GM06990 (cell line): ENCODE measurements around the gene PRRT1.

ENCODE experiments used
- DNase-seq: peaks from one replicate; pipeline ENCODE4 v3.0.0-alpha.2; 2011; ENCODE audit not compliant: insufficient read length; ENCODE audit errors: extremely low read depth
- H3K27me3 ChIP-seq: replicated peaks from 2 replicates; pipeline ENCODE4 v1.6.0; 2011; ENCODE audit warnings: low read length; ENCODE audit not compliant: control insufficient read depth, insufficient read depth
- H3K36me3 ChIP-seq: 2 replicates; pipeline ENCODE4 v1.5.1; 2011; ENCODE audit warnings: low read length; ENCODE audit not compliant: control insufficient read depth, insufficient read depth
- H3K4me3 ChIP-seq: replicated peaks from 2 replicates; pipeline ENCODE4 v1.5.1; 2011; ENCODE audit warnings: low read depth, mild to moderate bottlenecking, control low read depth, low read length
- TF ChIP-seq, protein P1 (sequence below): IDR thresholded peaks from 2 replicates; pipeline ENCODE4 v1.5.1; 2011; ENCODE audit warnings: low read length, control low read depth, mild to moderate bottlenecking, inconsistent platforms; ENCODE audit not compliant: insufficient read depth, poor library complexity, severe bottlenecking

Gene PRRT1

DNA sequence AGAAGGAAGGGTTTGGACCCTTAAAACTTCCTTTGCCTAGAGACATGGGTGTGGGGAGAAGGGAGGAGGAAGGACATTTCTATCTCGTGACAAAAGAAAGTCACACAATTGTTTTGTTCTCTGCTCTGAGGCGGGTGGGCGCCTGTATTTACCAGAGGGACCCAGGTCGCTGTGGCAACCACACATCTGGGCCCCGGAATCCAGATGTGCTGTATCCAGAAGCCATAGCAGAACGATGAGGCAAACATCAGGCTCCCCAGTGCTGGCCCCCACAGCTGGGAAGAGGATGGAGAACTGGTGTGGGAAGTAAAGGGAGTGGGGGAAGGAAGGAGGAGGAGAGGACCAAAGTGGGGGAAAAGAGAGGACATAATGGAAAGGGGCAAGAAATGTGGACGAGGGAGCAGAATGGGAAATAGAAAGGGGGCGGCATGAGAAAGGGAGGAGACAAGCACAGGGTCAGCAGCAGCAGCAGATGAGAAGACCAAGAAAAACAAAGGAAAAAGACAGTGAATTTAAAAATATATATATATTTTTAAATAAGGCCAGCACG lies 39.2 kb downstream of the PRRT1 start:
- Histone ChIP-seq H3K27me3 (no peaks in the 10 kb centered on the region; the same call in 1 of the 2 replicates), H3K36me3 (peaks cover 24% of the 10 kb centered on the region), H3K4me3 (no peak overlapping the region)
- DNase-seq, result no peak
- TF ChIP-seq, protein P1, sequence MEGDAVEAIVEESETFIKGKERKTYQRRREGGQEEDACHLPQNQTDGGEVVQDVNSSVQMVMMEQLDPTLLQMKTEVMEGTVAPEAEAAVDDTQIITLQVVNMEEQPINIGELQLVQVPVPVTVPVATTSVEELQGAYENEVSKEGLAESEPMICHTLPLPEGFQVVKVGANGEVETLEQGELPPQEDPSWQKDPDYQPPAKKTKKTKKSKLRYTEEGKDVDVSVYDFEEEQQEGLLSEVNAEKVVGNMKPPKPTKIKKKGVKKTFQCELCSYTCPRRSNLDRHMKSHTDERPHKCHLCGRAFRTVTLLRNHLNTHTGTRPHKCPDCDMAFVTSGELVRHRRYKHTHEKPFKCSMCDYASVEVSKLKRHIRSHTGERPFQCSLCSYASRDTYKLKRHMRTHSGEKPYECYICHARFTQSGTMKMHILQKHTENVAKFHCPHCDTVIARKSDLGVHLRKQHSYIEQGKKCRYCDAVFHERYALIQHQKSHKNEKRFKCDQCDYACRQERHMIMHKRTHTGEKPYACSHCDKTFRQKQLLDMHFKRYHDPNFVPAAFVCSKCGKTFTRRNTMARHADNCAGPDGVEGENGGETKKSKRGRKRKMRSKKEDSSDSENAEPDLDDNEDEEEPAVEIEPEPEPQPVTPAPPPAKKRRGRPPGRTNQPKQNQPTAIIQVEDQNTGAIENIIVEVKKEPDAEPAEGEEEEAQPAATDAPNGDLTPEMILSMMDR, result no peak

DNA sequence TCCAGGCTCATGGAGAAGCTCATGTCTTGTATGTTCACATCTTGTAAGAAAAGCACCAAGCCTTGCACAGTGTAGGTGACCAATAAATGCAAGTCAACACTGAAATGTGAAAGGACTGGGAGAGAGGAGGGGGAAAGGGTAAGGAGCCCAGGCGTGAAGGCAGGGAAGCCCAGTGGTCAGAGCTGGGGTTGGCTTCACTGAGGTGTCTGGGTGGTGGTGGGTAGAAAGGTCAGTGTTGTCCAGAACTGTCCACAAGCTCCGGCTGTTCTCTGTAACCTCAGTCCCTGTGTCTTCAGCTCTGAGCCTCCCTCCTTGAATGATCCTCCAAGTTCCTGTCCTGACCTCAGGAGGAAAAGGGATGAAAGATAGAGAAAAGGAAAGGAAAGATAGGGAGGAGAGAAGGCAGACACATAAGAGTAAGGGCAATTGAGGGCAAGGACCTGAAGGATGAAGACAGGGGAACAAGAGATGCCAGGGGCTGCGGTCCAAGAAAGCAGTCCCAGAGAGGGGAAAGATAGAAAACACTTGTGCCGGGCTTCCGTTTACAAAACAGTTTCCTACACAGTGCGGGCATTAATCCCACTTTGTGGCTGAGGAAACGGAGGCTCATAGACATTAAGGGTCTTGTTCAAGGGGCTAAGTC lies 40.2 kb downstream of the PRRT1 start:
- no peak for DNase-seq
- Histone ChIP-seq H3K36me3 (peaks cover 16% of the 10 kb centered on the region), H3K4me3 (no peak overlapping the region), H3K27me3 (no peaks in the 10 kb centered on the region; the same call in 1 of the 2 replicates)
- TF ChIP-seq, protein P1, result no peak

DNA sequence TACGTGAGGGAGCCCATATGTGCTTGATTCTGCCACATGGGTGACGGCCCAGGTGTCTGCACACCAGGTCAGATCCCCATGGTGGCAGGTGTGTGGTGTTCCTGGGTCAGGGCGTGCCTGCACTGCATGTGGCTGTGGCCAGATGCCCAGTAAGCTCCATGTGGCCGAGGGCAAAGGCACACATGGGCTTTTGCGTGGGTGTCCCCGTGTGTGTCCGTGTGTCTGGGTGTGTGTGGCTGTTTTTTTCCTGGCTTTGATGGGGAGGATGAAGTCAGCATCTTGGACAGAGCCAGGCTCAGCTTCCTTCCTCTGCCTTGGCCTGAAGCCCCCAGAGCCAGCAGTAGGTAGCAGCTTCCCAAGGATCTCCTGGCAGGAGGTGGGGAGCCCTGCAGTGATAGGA lies 41.1 kb downstream of the PRRT1 start:
- Histone ChIP-seq H3K4me3 (no peak overlapping the region), H3K36me3 (peaks cover 10% of the 10 kb centered on the region), H3K27me3 (no peaks in the 10 kb centered on the region; the same call in 1 of the 2 replicates)
- TF ChIP-seq, protein P1, result no peak
- DNase-seq, result no peak

DNA sequence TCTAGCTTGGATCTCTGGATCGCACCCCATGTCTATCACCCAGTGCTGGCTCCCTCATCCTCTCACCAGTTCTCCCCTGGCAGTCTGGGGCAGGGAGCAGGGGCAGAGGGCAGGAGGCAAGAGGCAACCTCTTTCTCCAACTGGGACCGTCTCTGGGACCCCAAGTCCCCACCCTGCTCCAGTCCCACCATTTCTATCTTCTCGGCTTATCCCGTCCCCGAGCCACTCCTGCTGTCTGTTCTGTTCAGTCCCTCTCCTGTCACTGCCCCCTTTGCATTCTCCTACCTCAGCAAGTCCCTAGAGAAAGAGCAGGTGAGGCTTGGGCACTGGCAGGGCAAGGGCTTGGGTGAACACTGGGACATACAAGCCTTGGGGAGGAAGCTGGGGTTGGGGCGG lies 42.0 kb downstream of the PRRT1 start:
- Histone ChIP-seq H3K36me3 (peaks cover 9% of the 10 kb centered on the region), H3K4me3 (no peak overlapping the region), H3K27me3 (no peaks in the 10 kb centered on the region; the same call in 1 of the 2 replicates)
- TF ChIP-seq, protein P1, result no peak
- DNase-seq, result no peak

DNA sequence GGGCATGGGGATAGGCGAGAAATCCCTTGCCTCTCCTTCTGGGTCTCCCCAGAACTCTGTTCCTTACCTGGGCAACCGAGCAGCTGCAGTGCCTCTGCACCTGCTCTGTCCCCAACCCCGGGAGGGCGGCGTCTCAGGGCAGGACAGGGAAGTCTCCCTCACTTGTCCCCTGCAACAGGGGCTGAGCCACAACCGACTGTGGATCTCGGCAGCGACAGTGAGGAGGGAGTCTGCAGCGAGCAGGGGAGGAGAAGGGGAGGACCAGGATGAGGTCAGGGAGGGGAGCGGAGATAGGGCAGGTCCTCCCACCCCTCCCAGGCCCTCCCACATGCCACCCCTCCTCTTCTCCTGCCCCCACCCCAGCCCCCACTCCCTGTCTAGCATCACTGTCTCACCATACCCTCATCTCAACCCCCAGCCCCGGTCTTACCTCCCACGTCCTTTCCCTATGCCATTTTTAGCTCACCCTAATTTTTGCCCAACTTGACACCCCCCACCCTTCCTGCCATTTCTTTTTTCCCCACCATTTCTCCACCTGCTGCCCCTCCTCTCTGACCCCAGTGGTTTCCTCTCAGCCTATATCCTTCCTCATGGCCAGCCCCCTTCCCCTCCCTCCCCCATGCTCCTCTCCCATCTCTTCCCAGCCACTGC lies 42.5 kb downstream of the PRRT1 start, which contains the start of gene TNXB:
TSS of gene TNXB (minus strand) at position 225 of the 651 bp plus-strand sequence. CDS start 11,140 bp downstream, outside the sequence.
- no peak within 1 kb of the TSS for H3K4me3 ChIP-seq
- no peaks in the 10 kb centered on the region; the same call in 1 of the 2 replicates for H3K27me3 ChIP-seq
- no peak for DNase-seq
- TF ChIP-seq, protein P1, result no peak
- peaks cover 9% of the 10 kb centered on the region for H3K36me3 ChIP-seq
